ENCODE data around the gene DXO. TPM values are rescaled to one million over a fixed set of nuclear protein-coding genes. Genes with fewer than 3 reads are reported as not detected.

The DXO gene
- total and polyA plus RNA-seq, 4 donors = 4.5 to 11.0 (median 9.3) TPM

GRCh38 chr6:31948306-31948705 is 23.6 kb downstream of the DXO start:
- H3K9ac ChIP-seq (ENCODE audit: low read depth in 1 of 2, low read length in 2 of 2) = no peak overlapping the region
- H3K27me3 ChIP-seq (ENCODE audit: control insufficient read depth in 4 of 4, insufficient read depth in 4 of 4, low read length in 3 of 4) = no peaks in the 10 kb centered on the region
- no peak for DNase-seq (ENCODE audit: low spot score)
- peaks cover 7 to 48% (median 33%) of the 10 kb centered on the region in 4 donors for H3K4me1 ChIP-seq (ENCODE audit: control insufficient read depth in 4 of 4, insufficient read depth in 4 of 4, low read length in 3 of 4)
- peak overlapping the region in 1 of 3 donors; percentile 81 for H3K4me3 ChIP-seq (ENCODE audit: low read depth in 1 of 3, low read length in 3 of 3)
- peak overlapping the region; percentile 71 to 93 for H3K27ac ChIP-seq (ENCODE audit: low read depth in 1 of 2, low read length in 2 of 2)
- WGBS = 58% methylated on average over 5 of the region's 5 CpGs
- peaks cover 2 to 52% (median 43%) of the 10 kb centered on the region in 4 donors for H3K36me3 ChIP-seq (ENCODE audit: control insufficient read depth in 4 of 4, insufficient read depth in 3 of 4, low read depth in 1 of 4, low read length in 3 of 4)
- TF ChIP-seq NR2F2 (IDR thresholded peaks at IDR 0.05) = peak; percentile 51
- no peak for TF ChIP-seq HNF4G (IDR thresholded peaks at IDR 0.05)
- TF ChIP-seq EGR1 (IDR thresholded peaks at IDR 0.05; ENCODE audit: low read depth in 2 of 2) = no peak
- TF ChIP-seq RXRA (IDR thresholded peaks at IDR 0.05) = peak in 1 of 2 donors; percentile 71
- no peak for TF ChIP-seq REST (IDR thresholded peaks at IDR 0.05)
- no peak for TF ChIP-seq ZBTB33 (IDR thresholded peaks at IDR 0.05)
- no peaks in the 10 kb centered on the region for H3K9me3 ChIP-seq (ENCODE audit: control insufficient read depth in 4 of 4, low read length in 3 of 4)

GRCh38 chr6:31947864-31948263 is 24.1 kb downstream of the DXO start:
- TF ChIP-seq SP1 (IDR thresholded peaks at IDR 0.05) (peak; percentile 4), FOXA2 (IDR thresholded peaks at IDR 0.05) (no peak)
- WGBS = 81% methylated on average over 4 of the region's 4 CpGs
- H3K27ac ChIP-seq (ENCODE audit: low read depth in 1 of 2, low read length in 2 of 2) = peak overlapping the region; percentile 71 to 93

GRCh38 chr6:31947070-31947675 is 24.8 kb downstream of the DXO start:
- WGBS = 41% methylated on average over 24 of the region's 24 CpGs
- Histone ChIP-seq H3K9ac (ENCODE audit: low read depth in 1 of 2, low read length in 2 of 2) (peak overlapping the region; percentile 80 to 96), H3K9me3 (ENCODE audit: control insufficient read depth in 4 of 4, low read length in 3 of 4) (no peaks in the 10 kb centered on the region), H3K4me1 (ENCODE audit: control insufficient read depth in 4 of 4, insufficient read depth in 4 of 4, low read length in 3 of 4) (peaks cover 7 to 59% (median 34%) of the 10 kb centered on the region in 4 donors), H3K4me3 (ENCODE audit: low read depth in 1 of 3, low read length in 3 of 3) (peak overlapping the region; percentile 64 to 97 (median 81)), H3K36me3 (ENCODE audit: control insufficient read depth in 4 of 4, insufficient read depth in 3 of 4, low read depth in 1 of 4, low read length in 3 of 4) (peaks cover 2 to 58% (median 45%) of the 10 kb centered on the region in 4 donors), H3K27me3 (ENCODE audit: control insufficient read depth in 4 of 4, insufficient read depth in 4 of 4, low read length in 3 of 4) (no peaks in the 10 kb centered on the region), H3K27ac (ENCODE audit: low read depth in 1 of 2, low read length in 2 of 2) (peak overlapping the region; percentile 71 to 93)
- no peak for DNase-seq (ENCODE audit: low spot score)
- peak in 1 of 2 donors; percentile 29 for TF ChIP-seq RXRA (IDR thresholded peaks at IDR 0.05)
- TF ChIP-seq HNF4A (conservative IDR thresholded peaks at IDR 0.05) = no peak
- peak; percentile 60 for TF ChIP-seq NR2F2 (IDR thresholded peaks at IDR 0.05)
- TF ChIP-seq ATF3 (IDR thresholded peaks at IDR 0.05) = no peak
- TF ChIP-seq FOXA2 (IDR thresholded peaks at IDR 0.05) = no peak
- TF ChIP-seq MAX (IDR thresholded peaks at IDR 0.05) = no peak
- no peak for TF ChIP-seq TAF1 (conservative IDR thresholded peaks at IDR 0.05)
- TF ChIP-seq HNF4G (IDR thresholded peaks at IDR 0.05) = no peak
- TF ChIP-seq JUND (IDR thresholded peaks at IDR 0.05) = no peak
- TF ChIP-seq RAD21 (IDR thresholded peaks at IDR 0.05) = no peak

More at GRCh38 chr6:31947864-31948263, 24.1 kb downstream of the DXO start:
- Histone ChIP-seq H3K27me3 (ENCODE audit: control insufficient read depth in 4 of 4, insufficient read depth in 4 of 4, low read length in 3 of 4) (no peaks in the 10 kb centered on the region), H3K4me1 (ENCODE audit: control insufficient read depth in 4 of 4, insufficient read depth in 4 of 4, low read length in 3 of 4) (peaks cover 7 to 53% (median 34%) of the 10 kb centered on the region in 4 donors), H3K36me3 (ENCODE audit: control insufficient read depth in 4 of 4, insufficient read depth in 3 of 4, low read depth in 1 of 4, low read length in 3 of 4) (peaks cover 2 to 52% (median 42%) of the 10 kb centered on the region in 4 donors), H3K9me3 (ENCODE audit: control insufficient read depth in 4 of 4, low read length in 3 of 4) (no peaks in the 10 kb centered on the region), H3K9ac (ENCODE audit: low read depth in 1 of 2, low read length in 2 of 2) (peak overlapping the region in 1 of 2 donors; percentile 96), H3K4me3 (ENCODE audit: low read depth in 1 of 3, low read length in 3 of 3) (peak overlapping the region; percentile 64 to 97 (median 81))
- DNase-seq (ENCODE audit: low spot score) = no peak
